HTERT RPE-1 (cell line): Measurements from ENCODE around the gene AHRR.

Experiments used
- in situ Hi-C: fragments of 300-500 bp; cut with MboI; formaldehyde crosslinking; loops from 4 replicates; pipeline ENCODE4 v1.14.3; 2020; ENCODE audit warnings: low sequenced_read_pairs

Gene AHRR

DNA sequence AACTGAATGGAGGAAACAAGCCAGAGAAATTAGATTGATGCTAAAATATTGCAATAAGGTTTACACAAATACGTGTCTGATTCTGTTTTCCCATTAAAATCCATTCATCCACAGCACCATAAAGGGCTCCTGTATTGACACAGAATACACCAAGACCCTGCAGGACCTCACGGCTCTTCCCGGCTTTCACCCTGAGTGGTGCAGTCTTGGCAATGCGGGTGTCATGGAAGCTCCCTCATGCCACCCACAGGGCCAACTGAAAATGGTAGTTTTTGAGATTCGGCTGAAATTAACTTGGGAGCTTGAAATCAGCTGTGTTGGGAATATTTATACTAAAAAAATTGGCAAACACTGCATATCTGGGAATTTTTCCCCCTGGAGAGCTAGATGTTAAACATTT is 104.2 kb downstream of the AHRR start:
- in situ Hi-C loops: no loop called here

DNA sequence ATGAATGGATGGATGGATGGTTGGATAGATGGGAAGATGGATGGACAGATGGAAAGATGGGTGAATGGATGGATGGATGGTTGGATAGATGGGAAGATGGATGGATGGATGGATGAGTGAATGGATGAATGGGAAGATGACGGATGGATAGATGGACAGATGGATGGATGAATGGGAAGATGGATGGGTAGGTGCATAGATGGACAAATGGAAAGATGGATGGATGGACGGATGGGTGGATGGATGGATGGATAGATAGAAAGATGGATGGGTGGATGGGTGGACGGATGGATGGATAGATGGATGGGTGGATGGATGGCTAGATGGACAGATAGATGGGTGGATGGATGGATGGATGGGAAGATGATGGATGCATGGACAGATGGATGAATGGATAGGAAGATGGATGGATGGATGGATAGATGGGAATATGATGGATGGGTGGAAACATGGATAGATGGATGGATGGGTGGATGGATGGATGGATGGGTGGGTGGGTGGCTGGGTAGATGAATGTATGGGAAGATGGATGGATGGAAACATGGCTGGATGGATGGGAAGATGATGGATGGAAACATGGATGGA is 105.0 kb downstream of the AHRR start:
- in situ Hi-C loops: no loop called here

DNA sequence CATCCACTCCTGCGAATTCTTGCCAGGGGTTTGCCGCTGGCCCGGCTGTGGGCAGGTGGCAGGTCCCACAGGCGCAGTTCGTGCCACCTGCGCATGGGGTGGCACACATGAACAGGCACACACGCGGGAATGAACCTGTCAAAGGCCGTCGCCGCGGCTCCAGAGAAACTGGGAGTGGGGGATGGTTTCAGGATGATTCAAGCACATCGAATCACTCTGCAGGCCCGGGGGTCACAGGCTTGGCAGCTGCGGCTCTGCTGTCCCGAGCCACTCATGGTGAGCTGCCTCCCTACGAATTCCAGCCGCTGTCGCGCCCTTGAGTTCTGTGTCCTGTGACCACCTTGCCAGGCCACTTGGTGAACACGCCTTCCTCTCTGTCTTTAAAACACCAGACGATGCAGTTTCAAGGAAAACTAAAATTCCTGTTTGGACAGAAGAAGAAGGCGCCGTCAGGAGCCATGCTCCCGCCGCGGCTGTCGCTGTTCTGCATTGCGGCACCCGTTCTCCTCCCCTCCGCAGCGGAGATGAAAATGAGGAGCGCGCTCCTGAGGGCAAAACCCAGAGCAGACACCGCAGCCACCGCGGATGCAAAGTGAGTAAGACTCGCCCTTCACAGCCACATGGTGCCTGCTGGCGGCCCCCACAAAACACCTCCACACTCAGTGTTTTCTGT is 106.0 kb downstream of the AHRR start:
- in situ Hi-C loops: no loop called here

DNA sequence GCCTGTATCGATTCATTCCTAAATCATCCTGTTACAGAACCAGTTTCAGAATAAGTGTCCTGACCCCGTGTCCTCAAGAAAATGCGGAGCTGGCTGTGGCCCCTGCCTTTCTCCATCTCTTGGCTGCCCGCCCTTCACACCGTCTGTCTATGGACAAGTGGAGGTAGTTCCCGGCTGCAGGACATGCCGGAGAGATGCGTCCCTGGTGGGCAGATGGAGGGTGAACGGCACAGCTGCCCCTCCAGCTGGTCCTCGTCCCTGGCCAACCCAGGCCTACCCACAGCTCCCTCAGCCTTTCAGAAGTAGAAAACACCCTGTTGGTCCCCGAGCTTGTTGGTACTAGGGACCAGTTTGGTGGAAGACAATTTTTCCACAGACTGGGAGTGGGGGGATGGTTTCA is 106.7 kb downstream of the AHRR start:
- in situ Hi-C loops: no loop called here

DNA sequence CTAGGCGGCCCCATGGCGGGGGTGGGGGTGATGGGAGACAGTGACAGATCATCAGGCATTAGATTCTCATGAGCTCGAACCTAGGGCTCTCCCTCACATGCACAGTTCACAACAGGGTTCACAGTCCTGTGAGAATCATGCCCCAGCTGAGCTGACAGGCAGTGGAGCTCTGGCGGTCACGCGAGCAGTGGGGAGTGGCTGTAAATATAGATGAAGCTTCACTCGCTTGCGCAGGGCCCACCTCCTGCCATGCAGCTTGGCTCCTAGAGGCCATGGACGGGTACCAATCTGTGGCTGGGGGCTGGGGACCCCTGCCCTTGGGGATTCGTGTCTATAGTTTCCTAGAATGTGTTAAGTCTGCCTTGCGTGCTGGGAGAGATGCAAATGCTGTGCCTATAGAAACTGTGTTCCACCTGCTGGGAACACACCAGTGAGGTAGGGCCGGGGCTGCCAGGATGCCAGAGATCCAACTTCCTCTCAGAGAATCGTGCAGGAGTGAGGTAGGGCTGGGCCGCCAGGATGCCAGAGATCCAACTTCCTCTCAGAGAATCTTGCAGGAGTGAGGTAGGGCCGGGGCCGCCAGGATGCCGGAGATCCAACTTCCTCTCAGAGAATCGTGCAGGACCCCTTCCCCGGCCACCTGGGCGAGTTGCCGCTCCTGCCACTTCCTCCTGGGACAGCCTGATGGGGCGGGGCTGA is 107.4 kb downstream of the AHRR start:
- in situ Hi-C loops: no loop called here

DNA sequence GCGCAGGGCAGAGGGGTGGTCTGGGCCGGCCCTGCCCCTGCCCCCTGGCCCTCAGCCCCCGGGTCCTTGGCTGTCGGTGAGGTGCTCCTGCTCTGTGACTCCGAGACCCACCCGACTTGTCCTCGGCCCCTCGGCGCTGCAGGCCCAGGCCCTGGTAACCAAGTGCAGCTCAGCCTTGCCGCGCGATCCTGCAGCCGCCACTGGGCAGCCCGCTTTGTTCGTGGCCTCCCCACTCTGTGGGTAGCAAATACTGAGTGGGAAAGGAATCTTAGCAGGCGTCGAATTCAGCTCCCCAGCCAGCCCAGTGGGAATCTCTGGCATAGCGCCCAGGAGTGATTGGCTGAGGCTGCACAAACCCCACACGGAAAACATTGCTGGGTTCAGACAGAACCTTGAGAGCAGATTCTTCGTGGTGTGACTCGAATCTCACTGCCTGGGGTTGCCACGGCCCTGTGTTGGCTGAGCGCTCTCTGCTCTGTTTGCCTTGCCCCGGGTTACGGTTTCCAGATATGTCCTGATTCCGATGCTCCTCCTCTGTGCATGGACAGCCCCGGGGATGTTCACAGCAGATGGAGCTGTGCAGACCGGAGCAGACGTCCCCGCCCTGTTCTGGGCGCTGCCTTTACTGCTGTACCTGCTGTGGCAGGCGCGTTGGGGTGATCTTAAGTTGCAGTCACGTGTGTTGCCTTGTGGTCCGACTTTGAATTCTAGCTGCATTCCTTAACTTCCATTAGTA is 108.1 kb downstream of the AHRR start:
- in situ Hi-C loops: no loop called here

DNA sequence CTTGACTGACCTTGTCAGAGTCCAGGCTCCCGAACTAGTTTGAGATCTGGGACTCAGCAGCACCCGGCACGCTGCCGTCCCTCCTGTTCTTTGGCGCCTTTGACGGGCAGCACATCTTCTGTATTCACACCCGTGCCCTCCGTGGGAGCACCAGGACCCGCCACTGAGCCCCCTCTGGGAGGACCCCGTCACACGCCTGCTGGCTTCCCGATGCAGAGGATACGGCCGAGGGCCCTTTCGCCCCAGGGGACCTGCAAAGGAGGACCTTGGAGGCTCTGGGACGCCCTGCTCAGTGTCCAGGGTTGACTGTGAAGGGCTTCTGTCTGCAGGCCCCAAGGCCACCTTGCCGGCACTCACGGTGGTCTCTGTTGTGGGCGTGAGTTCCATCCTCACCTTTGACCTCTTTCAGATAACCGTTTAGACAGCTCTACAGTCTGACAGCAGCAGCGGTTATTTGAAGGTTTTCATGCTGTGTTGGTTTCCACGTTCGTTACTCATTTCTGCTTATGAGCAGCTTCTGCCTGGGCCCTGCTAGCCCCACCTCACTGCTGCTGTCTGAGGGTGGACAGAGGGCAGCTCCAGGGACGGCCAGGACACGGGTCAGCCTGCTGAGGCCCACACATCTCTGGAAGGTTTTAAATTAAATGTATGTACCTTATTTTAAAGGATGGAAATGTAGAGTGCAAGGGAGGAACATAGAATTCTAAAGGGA is 108.9 kb downstream of the AHRR start:
- in situ Hi-C loops: no loop called here

DNA sequence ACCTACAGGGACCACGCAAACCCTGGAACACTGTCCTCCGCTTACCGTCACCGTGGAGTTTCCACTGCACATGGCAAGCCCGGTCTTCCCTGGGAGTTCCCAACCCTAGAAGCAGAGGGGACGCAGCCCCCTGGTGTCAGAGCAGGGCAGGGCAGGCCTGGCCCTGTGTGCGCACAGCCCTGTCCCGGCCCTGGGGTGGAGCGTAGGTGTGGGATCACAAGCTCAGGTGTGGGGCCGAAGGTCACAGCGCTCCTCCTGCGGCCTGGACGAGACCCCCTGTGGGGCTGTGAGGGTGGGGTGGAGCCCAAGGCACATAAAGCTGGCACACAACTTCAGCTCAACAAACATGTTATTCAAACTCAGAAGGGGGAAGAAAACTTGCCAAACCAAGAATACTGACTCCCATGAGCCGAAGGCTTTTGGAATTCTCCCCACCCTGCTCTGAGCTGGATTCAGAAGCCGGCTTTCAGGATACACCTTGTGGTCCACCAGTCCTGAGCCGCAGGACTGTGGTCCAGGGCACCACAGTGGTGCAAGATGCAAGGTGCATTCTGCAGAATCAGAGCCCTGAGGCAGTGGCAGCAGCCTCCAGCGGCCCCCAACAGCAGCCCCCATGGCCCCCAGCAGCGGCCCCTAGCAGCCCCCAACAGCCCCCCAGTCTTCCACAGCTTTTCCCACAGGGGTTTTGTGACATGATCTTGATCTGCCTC is 109.6 kb downstream of the AHRR start:
- in situ Hi-C loops: no loop called here

DNA sequence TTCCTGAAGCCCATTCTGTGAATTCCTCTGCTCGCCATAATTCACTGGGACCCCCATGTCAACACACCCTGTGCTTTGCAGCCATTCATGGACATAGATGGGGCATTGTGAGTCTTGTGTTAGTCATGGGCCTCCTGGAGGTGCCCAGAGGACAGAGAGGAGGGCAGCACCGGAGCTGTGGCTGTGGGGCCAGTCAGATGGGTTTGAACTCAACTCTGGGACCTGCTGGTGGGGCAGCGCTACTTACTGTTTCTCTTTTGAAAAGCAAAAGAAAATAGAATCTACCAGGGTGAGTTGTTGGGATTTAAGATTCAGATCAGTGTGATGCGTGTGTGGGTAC is 110.2 kb downstream of the AHRR start:
- in situ Hi-C loops: no loop called here

DNA sequence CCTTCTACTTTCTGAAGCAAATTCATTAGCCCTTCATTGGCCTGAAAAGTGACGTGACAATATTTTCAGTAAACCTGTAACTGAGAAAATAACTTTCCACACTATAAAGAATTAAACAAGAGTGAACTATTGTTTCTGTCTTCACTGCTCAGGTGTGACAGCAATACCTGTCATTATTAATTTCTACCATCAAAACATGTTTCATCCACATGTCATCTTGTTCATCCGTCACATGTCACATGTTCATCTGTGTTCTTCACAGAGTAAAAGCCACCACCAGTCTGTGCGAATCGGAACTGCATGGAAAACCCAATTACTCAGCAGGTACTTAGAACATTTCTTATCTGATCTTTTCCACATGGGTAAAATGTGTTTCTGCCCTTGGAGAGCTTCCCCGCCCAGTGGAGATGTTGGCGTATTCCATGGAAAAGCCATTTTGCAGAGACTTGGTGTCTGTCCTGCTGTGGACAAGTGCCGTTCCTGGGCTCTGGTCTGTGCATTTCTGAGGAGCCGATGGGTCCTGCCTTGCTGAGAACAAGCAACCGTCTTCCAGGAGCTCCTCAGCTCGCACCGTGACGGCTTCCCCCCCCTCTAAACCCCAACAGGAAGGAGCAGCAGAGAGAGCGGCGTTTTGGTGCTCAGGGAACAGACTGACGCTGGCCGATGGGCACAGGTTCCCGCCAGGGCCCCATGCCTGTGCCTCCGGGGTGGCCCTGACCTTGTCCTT is 110.8 kb downstream of the AHRR start:
- in situ Hi-C loops: no loop called here

DNA sequence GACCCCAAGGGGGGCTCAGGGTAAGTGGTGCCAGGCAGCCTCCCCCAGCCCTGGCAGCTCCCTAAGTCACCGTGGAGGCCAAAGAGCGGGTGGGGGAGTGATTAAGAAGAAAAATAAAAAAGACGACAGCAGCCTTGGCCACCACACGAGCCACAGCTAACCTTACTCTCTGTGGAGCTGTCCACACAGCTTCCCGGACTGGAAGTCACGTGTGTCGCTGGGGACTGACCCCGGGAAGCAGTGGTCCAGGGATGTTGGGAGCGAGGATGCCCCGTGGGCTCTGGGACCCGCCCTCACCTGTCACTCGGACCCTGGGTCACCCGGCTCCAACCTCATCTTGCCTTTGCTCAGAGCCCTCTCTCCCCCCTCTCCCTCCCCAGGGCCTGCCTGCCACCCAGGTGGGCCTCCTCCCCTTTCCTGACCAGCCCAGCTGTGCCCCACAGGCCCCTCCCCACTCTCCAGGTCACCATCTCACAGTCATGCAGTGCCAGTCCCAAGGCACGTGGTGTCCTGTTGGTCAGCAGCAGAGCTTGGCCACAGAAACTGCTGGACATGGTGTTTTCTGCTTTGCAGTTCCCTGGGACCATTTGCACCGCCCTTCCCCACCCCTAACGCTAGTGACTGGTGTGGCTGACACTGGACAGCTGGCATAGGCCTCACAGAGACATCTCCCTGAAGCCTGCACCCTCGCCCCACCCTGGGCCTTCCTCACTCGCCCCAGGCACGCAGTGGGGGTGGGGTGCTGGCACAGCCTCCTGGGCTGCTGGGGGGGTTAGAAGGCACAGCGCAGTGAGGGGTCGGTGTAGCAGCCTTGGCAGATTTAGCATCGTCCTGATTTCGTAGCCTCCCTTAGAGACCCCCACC is 111.6 kb downstream of the AHRR start:
- in situ Hi-C loops: no loop called here

DNA sequence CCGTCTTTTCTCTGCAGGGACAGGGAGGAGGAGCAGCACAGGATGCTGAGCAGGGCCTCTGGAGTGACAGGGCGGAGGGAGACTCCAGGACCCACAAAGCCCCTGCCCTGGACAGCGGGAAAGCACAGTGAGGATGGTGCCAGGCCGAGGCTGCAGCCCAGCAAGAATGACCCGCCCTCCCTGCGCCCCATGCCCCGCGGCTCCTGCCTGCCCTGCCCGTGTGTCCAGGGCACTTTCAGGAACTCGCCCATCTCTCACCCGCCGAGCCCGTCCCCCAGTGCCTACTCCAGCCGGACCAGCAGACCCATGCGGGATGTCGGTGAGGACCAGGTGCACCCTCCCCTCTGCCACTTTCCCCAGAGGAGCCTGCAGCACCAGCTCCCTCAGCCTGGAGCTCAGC is 112.3 kb downstream of the AHRR start:
- in situ Hi-C loops: no loop called here

DNA sequence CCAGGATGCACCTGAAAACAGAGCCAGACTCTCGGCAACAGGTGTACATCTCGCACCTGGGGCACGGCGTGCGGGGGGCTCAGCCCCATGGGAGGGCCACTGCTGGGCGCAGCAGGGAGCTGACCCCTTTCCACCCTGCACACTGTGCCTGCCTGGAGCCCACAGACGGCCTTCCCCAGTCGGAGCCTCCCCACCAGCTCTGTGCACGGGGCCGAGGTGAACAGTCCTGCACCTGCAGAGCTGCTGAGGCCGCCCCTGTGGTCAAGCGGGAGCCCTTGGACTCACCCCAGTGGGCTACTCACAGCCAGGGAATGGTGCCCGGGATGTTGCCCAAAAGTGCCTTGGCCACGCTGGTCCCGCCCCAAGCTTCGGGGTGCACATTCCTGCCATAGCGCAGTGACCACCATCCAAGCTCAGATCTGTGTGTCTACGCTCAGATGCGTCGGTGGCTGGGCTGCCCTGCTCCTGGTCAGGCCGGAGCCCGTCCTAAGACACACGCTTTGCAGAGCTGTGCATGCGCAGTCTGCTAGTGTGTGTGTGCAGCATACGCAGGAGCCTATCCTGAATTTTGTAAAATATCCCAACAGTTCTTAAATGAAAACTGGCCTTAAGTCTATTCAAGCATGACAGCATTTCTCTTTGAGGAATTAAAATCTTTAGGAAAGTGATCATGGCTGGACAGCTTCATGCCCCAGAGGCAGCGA is 113.1 kb downstream of the AHRR start:
- in situ Hi-C loops: no loop called here

DNA sequence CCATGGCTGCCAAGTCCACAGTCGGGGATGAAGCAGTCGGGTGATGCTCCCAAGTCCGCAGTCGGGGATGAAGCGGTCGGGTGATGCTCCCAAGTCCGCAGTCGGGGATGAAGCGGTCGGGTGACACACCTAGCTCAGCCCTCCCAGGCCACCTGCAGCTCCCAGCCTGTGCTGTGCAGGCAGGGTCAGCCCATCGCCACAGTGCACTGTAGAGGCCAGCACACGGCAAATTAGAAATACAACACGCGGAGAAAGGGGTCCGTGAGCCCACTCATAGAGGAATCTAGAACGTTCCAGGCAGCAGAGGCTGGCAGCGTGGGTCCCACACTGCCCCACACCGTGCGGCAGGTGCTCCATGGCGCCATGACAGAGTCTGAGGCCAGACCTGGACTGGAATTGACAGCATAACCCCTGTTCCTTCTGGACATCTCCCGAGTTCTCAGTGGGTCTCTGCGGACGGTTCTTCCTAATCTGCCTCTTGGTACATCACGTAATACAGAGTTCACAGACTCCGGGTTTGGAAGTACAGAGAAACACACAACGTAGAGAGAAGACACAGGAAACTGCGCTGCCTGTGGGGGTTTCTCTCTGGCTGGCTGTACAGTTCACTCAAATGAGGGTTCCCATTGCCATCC is 113.8 kb downstream of the AHRR start:
- in situ Hi-C loops: no loop called here

DNA sequence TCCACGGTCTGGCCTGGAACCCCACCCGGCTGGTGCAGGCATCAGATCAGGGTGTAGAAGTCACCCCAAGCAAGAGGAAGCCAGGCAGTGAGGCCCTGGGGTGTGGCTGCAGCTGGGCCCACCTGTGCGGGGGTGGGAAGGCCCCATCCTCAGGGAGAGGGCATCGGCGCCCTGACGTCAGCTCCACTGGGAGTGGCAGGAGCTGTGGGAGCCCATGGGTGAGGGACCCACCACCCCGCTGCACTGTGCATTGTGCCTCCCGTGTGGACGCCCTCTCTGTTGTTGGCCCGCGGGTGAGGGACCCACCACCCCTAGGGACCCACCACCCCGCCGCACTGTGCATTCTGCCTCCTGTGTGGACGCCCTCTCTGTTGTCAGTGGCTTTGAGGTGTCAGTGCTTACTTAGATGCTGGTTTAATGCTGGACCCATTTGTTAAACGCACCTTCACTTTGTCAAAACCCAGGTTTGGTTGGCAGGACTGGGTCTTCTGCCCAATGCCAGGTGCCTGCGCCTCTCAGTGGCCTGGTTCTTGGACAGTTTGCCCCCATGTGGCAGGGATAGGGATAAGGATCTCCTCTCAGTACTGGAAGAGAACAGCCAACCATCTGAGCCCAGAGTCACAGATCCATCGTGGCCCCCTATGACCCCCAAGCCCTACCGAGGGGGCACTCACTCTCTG is 114.6 kb downstream of the AHRR start:
- in situ Hi-C loops: no loop called here

DNA sequence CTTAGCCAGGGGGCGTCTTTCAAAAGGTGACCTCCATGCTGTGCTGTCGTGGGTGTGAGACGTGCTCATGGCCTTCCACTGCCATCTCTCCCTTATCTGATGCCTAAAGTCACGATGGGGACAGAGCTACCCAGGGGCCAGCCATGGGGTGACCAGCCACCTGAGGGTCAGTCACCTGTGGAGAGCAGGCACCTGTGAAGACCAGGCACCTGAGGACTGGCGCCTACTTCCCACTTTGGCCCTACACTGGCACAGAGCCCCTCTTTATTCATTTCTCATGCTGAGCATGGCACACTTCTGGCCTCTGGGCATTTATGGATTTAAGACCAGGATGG is 115.1 kb downstream of the AHRR start:
- in situ Hi-C loops: no loop called here

DNA sequence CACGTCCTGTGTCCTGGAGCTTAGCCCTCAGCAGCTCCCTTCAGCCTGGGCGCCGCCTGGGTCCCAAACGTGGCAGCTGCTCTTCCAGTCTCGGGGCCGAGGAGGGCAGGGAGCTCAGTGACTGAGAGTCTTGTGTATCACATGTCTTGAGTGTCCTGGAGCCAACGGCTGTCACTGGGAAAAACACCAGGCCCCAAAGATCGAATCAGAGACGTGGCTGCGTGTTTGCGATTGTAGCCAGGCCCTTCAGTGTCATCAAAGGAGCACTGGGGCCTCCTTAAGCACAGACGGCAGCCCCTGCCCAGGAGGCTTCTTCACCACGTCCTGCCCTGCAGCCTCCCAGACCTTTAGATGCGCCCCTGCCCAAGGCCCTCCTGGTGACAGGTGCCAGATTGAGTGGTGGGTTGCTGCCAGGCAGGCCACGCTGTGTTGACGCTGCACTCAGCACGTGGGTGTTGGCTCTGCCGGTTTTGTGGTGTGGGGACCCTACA is 115.8 kb downstream of the AHRR start:
- in situ Hi-C loops: no loop called here
